ENCODE data around the gene KCNH2.
"Not testable (repeated sequence)": the region's sequence is repeated elsewhere in the genome, so short reads cannot be mapped to it uniquely, and the experiment has no call there.

Gene KCNH2

GRCh38 chr7:151012031-151012692 is 34.0 kb upstream of the KCNH2 start:
- no peak for DNase-seq (ENCODE audit: low read depth)

GRCh38 chr7:151011616-151012015 is 33.5 kb upstream of the KCNH2 start:
- DNase-seq (ENCODE audit: low read depth), result not testable (repeated sequence)

- no peak for DNase-seq (ENCODE audit: low read depth)
These were observed 32.9 kb upstream of the KCNH2 start for GRCh38 chr7:151011097-151011409.

- DNase-seq (ENCODE audit: low read depth), result no peak
These were observed 32.4 kb upstream of the KCNH2 start for GRCh38 chr7:151010307-151011096.

GRCh38 chr7:151010037-151010306 is 31.9 kb upstream of the KCNH2 start:
- DNase-seq (ENCODE audit: low read depth), result no peak

- no peak for DNase-seq (ENCODE audit: low read depth)
These were observed 31.4 kb upstream of the KCNH2 start for GRCh38 chr7:151009327-151010036.

GRCh38 chr7:151008511-151009323 is 30.6 kb upstream of the KCNH2 start:
- peak; percentile 60 for DNase-seq (ENCODE audit: low read depth)

GRCh38 chr7:151008143-151008510 is 30.0 kb upstream of the KCNH2 start:
- DNase-seq (ENCODE audit: low read depth), result no peak

- DNase-seq (ENCODE audit: low read depth), result no peak
These were observed 29.4 kb upstream of the KCNH2 start for GRCh38 chr7:151007469-151007898.

GRCh38 chr7:151006590-151007300 is 28.6 kb upstream of the KCNH2 start:
- no peak for DNase-seq (ENCODE audit: low read depth)

GRCh38 chr7:151005566-151005965 is 27.4 kb upstream of the KCNH2 start:
- DNase-seq (ENCODE audit: low read depth), result no peak

- no peak for DNase-seq (ENCODE audit: low read depth)
These were observed 25.5 kb upstream of the KCNH2 start for GRCh38 chr7:151003572-151003971.

GRCh38 chr7:151001546-151001945 is 23.4 kb upstream of the KCNH2 start:
- no peak for DNase-seq (ENCODE audit: low read depth)

- DNase-seq (ENCODE audit: low read depth), result no peak
These were observed 22.9 kb upstream of the KCNH2 start for GRCh38 chr7:151000897-151001495.

GRCh38 chr7:150999497-151000230 is 21.5 kb upstream of the KCNH2 start:
- no peak for DNase-seq (ENCODE audit: low read depth)

GRCh38 chr7:150999001-150999400 is 20.9 kb upstream of the KCNH2 start:
- no peak for DNase-seq (ENCODE audit: low read depth)

GRCh38 chr7:150998341-150998740 is 20.2 kb upstream of the KCNH2 start:
- no peak for DNase-seq (ENCODE audit: low read depth)

GRCh38 chr7:150997817-150998216 is 19.7 kb upstream of the KCNH2 start:
- DNase-seq (ENCODE audit: low read depth), result no peak

- DNase-seq (ENCODE audit: low read depth), result no peak
These were observed 19.0 kb upstream of the KCNH2 start for GRCh38 chr7:150997075-150997511.

GRCh38 chr7:150996376-150997074 is 18.4 kb upstream of the KCNH2 start:
- DNase-seq (ENCODE audit: low read depth), result no peak
